Iris pigment epithelial cell (primary cell): ENCODE measurements around the gene SH3BP5.

Source experiments
- DNase-seq: peaks from one replicate; pipeline ENCODE4 v3.0.0-alpha.2; 2011; ENCODE audit warnings: low read depth

SH3BP5 gene

GRCh38 chr3:15297608-15298350, 34.6 kb downstream of the SH3BP5 start:
- DNase-seq = no peak

DNA sequence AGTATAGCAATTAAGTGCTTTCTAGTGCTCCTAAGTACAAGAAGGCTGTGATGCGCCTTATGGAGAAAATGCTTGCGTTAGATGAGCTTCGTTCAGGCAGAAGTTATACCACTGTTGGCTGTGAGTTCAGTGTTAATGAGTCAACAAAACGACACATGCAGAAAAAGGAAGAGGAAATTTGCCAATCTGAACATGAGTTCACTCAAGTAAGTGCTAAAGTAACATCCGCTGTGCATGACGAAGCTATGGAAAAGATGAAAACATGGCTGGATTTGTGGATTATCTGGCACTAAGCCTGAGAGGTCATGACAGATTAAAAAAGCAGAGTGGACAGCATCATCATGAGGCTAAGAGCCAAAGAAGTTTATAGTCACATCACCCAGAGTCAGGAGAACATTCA, 36.9 kb downstream of the SH3BP5 start:
- DNase-seq = peak; percentile 65

GRCh38 chr3:15294929-15295328, 37.5 kb downstream of the SH3BP5 start:
- DNase-seq = no peak

GRCh38 chr3:15292765-15293522, 39.4 kb downstream of the SH3BP5 start:
- DNase-seq = no peak

- DNase-seq = no peak
These were observed 40.5 kb downstream of the SH3BP5 start for GRCh38 chr3:15291589-15292541.

DNA sequence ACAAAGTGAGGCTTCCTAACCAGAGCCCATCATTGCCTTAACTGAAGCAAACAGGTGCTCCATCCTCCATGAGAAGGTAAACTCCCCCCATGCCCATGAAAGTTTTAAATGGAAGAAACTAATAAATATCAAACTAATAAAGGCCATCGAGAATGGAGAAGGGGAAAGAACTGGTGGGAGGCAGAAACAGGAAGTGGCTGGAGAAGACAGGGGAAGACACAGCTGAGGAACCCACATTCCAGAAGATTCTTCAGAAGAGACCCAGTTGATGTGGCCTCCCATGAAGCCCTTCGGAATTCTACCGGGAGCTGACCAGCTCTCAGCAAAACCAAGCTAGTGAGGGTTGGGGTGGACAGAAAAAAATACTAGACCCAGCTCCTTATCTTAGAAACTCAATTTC, 41.6 kb downstream of the SH3BP5 start:
- DNase-seq = no peak

DNA sequence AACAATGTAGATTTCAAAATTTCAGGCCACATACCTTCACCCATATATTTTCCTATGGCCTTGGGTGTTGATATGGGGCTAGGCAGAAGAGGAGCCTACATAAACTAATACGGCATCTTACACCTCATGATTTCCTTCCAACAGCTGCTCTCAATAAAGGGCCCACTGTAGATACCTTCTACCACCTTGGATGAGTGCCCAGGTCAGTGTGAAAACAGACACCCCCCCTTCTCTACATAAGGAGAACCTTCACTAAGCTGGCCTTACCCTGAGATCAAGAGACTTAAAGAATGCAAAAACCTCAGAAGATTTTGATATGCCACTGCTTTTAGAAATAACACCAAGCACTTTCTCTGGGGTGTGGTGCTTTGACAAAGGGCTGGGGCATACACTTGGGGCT, 42.7 kb downstream of the SH3BP5 start:
- no peak for DNase-seq

DNA sequence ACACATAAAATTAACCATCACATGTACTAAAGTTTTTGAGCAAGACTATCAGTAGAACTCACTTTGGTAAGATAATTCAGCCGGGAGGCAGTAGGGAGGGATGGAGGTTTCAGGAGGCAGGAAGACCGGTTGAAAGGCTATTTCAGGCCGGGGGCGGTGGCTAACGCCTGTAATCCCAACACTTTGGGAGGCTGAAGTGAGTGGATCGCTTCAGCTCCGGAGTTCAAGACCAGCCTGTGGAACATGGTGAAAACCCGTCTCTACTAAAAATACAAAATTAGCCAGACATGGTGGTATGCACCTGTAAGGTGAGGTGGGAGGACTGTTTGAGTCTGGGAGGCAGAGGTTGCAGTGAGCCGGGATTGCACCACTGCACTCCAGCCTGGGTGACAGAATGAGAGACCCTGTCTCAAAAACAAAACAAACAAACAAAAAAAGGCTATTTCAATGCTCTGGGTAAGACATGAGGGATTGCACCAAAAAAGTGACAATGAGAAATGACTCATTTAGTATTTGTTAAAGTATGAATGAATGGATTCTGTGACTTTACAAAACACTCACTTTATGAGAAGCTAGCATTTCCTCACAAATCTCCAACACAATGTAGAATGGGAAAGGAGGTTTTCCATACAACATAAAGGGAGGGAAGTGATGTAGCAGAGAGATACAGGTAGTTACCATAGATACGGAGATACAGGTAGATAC, 43.9 kb downstream of the SH3BP5 start:
- DNase-seq = no peak

GRCh38 chr3:15287565-15288330, 44.6 kb downstream of the SH3BP5 start:
- DNase-seq = peak; percentile 96

DNA sequence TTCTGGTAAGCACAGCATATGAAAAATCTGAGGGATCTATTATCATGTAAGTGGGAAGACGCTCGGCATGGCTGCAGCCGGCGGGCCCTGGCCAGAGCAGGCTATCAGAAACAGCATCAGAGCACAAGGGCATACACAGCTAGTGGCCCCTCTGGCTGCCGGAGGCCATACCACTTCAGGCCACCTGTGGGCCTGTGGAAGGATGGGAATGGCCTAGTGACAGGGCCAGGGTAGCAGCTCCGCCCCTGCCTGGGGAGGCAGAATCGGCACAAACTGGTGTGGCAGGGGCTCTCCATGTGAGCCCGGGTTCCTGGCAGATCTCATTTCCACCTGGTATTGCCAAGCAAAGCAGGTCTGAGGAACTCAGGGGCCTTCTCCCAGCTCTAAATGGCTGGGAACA, 46.4 kb downstream of the SH3BP5 start:
- DNase-seq = no peak

DNA sequence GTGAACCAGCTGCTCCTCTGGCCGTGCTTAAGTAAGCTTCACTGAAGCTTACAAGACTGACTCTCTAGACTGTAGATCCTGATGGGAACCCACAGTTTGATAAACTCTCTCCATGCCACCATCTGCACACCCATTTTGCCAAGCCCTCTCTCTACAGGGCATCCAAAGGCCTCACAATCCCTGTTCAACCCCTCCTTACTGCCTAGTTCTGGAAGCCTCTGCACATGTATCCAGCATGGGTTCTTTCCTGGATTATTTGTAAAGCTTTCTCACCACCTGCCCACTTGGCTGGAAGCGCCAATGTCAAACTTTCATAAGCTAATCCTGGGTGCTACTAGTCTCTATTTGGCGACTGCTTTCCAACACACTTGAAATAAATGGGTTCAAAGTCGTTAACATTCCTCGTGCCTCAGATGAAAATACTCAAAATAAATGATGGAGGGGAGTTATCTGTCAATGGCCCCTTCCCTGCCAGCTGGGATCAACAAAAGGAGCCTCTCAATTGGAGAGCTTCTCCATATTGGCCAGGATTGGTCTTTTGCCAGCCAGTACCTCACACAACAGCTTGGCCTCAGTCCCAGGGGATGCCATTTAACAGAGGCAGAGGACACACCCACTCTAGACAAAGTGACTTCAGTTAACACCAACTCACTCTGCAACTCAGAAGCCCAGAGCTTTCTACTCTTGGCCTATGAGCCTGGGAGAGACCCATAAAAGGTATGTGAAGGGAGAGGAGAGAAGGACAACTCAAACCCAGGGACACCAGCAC, 48.1 kb downstream of the SH3BP5 start:
- DNase-seq = no peak

DNA sequence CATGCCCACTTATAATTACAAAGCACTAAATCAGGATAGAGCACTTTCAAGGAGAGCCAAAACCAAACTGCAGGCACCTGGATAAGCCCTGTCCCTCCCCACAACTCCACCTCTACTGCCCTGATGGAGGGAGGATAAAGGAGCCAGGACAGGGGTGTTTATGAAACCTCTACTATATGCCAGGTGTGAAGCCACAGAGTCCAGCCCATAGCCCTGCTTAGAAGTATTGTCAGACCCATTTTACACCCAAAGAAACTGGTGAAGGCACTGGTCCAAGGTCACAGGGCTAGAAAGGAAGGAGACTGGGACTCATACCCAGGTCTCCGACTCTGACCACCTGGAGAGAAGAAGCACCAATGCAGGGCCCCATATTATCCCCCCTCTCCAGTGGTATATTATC, 48.7 kb downstream of the SH3BP5 start:
- no peak for DNase-seq

DNA sequence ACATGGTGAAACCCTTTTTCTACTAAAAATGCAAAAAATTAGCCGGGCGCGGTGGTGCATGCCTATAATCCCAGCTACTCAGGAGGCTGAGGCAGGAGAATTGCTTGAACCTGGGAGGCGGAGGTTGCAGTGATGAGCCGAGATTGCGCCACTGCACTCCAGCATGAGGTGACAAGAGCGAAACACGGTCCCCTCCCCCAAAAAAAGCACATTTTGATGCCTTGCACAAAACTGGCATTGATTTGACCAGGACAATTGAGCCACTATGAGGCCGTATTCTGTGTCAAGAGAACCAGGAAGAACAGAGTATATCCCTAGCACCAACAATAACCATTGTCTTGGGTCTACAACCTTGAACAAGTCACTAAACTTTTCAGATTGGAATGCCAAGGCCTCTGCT, 50.6 kb downstream of the SH3BP5 start:
- DNase-seq = no peak

DNA sequence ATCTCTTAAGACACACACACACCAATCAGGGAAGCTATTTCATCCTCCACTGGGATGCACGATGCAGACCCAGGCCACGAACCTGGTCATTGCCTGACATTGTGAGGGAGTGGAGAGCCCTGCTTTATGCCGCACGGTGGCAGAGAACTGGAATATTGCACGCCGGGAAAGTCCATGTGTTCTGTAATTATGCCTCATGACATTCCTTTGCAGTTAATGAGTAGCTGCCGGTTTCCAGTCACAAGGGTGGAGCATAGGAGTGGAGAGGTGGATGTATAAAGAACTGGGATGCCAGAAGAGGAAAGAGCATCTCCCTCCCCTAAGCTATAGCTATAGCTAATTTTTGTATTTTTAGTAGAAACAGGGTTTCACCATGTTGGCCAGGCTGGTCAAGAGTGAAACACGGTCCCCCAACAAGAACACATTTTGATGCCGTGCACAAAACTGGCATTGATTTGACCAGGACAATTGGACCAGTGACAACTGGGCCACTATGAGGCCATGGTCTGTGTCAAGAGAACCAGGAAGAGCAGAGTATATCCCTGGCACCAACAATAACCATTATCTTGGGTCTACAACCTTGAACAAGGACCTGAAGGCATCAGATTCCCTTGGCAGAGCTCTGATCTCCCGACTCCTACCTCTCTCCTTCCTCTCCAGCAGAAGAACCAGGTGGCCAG, 51.4 kb downstream of the SH3BP5 start:
- no peak for DNase-seq

- no peak for DNase-seq
These were observed 52.5 kb downstream of the SH3BP5 start for GRCh38 chr3:15279671-15280402.

DNA sequence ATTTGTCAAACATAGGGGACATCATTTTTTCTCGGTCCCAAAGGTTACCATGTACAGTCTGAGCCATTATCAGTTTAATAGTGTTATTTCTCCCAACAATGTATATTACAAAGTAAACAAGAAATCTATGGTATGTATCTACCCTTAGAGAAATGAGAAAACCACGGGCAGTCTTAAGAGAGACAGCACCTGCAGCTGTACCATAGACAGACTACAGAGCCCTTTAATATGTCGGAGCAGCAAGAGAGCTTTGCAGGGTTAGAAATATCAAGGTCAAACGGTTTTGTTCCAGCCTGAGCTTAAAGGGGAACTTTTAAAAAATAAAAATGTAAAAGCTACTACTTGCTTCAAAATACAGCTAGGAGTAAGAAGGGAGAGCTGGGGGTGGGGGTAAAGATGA, 53.2 kb downstream of the SH3BP5 start:
- DNase-seq = no peak

- no peak for DNase-seq
These were observed 54.4 kb downstream of the SH3BP5 start for GRCh38 chr3:15277861-15278500.

DNA sequence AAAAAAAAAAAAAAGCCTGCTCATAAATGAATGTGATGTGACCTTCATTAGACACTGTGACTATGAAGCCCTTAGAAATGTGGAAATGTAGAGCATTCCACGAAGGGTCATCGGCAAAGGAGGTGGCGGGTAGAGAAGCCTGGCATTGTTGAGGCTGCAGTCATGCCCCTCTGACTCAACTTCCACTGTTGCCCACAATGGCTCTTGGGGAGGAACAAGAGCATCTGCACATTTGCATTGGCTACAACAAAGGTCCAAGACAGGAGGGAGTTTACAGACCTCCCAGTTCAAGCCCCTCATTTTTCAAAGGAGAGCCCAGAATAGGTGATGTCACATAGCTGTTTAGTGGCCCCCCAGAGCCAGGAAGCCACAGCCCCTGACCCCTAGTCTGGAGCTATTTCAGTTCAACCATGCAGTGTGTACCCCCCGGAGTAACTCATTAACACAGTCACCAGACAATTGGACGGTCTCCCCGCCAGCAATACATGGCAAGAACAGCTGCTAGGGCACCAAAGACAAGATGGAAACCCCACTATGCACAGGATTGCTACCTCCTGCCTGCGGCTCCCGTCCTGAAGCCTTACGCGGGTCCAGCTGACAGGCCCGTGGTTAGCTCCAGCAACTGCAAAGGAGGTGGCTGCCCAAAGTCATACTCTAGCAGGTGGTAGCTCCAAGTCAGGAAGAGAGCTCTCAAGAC, 56.2 kb downstream of the SH3BP5 start:
- no peak for DNase-seq
